GM12875 (cell line): ENCODE measurements around the gene RNGTT.

Source experiments
- H3K4me3 ChIP-seq: one replicate; pipeline ENCODE4 v1.5.1; 2011; ENCODE audit warnings: low read depth, low read length, control low read depth
- TF ChIP-seq, protein P1 (sequence below): IDR thresholded peaks from 2 replicates; pipeline ENCODE4 v1.5.1; 2011; ENCODE audit warnings: low read depth, mild to moderate bottlenecking, control low read depth, inconsistent platforms, low read length, moderate library complexity, borderline replicate concordance; ENCODE audit not compliant: insufficient read depth

The RNGTT gene

GRCh38 chr6:88864359-88865054, 98.9 kb downstream of the RNGTT start:
- TF ChIP-seq, protein P1, sequence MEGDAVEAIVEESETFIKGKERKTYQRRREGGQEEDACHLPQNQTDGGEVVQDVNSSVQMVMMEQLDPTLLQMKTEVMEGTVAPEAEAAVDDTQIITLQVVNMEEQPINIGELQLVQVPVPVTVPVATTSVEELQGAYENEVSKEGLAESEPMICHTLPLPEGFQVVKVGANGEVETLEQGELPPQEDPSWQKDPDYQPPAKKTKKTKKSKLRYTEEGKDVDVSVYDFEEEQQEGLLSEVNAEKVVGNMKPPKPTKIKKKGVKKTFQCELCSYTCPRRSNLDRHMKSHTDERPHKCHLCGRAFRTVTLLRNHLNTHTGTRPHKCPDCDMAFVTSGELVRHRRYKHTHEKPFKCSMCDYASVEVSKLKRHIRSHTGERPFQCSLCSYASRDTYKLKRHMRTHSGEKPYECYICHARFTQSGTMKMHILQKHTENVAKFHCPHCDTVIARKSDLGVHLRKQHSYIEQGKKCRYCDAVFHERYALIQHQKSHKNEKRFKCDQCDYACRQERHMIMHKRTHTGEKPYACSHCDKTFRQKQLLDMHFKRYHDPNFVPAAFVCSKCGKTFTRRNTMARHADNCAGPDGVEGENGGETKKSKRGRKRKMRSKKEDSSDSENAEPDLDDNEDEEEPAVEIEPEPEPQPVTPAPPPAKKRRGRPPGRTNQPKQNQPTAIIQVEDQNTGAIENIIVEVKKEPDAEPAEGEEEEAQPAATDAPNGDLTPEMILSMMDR = no peak
- no peak overlapping the region for H3K4me3 ChIP-seq

DNA sequence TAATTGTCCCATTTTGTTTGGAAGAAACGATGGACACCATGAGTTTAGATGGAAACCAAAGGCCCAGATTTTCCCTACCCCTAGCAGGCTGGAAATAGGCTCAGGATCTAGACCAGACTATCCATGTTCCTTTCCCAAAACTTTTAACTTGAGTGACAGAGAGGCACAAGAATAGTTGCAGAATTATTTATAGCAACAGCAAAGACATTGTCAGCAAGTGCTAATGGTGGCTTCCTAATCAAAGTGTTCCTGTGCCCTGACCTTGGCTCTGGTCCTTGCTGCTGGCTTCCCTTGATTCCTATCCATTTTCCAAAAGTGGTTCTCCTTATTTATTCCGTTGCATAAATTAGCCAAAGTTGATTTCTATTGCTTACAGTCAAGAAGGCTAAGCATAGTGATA, 103.1 kb downstream of the RNGTT start:
- TF ChIP-seq, protein P1 = no peak
- H3K4me3 ChIP-seq = no peak overlapping the region

GRCh38 chr6:88858455-88858854, 105.0 kb downstream of the RNGTT start:
- no peak overlapping the region for H3K4me3 ChIP-seq
- TF ChIP-seq, protein P1 = no peak

GRCh38 chr6:88856566-88856965, 106.9 kb downstream of the RNGTT start:
- TF ChIP-seq, protein P1 = no peak
- no peak overlapping the region for H3K4me3 ChIP-seq

- TF ChIP-seq, protein P1 = no peak
- no peak overlapping the region for H3K4me3 ChIP-seq
Observed at GRCh38 chr6:88855541-88856147, 107.8 kb downstream of the RNGTT start.

GRCh38 chr6:88852775-88853174, 110.6 kb downstream of the RNGTT start:
- TF ChIP-seq, protein P1 = no peak
- H3K4me3 ChIP-seq = no peak overlapping the region

GRCh38 chr6:88852000-88852399, 111.4 kb downstream of the RNGTT start:
- TF ChIP-seq, protein P1 = no peak
- H3K4me3 ChIP-seq = no peak overlapping the region
